Testis (tissue), 2 donors: ENCODE data around the gene FUCA1.

ENCODE experiments used
- POLR2A ChIP-seq: fragments of 450-650 bp; IDR thresholded peaks from one replicate; pipeline ENCODE4 v1.6.1; 2017; ENCODE audit warnings: antibody characterized with exemption, mild to moderate bottlenecking, moderate library complexity
- TF ChIP-seq, protein P1 (sequence below), 3 experiments: fragments of 450-650 bp in 2 of 3; fragments of 200-600 bp in 1 of 3; sonication (generic) in 1 of 3; IDR thresholded peaks; one replicate each; pipeline ENCODE4 v1.5.1; 2016 to 2019; ENCODE audit warnings: antibody characterized with exemption in 3 of 3, mild to moderate bottlenecking in 2 of 3, moderate library complexity in 1 of 3

DNA sequence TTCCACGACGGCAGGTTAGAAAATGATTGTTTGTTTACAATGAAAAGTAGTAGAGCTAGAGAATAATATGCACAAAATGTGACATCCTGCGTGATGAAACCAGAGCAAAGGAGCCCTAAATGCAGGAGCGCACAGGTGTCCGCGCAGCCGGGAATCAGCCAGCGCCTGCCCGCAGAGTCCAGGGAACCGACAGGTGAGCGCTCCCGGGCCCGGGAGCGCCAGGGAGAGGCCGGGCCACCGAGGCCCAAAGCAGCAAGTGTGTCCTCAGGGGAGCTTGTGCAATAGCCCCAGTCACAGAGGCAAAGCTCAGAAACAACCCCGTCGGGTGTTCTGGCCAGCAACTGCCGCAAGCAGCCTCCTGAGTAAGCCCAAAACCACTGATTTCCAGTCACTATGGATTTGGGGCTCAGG is 66.7 kb downstream of the FUCA1 start:
- TF ChIP-seq, protein P1, sequence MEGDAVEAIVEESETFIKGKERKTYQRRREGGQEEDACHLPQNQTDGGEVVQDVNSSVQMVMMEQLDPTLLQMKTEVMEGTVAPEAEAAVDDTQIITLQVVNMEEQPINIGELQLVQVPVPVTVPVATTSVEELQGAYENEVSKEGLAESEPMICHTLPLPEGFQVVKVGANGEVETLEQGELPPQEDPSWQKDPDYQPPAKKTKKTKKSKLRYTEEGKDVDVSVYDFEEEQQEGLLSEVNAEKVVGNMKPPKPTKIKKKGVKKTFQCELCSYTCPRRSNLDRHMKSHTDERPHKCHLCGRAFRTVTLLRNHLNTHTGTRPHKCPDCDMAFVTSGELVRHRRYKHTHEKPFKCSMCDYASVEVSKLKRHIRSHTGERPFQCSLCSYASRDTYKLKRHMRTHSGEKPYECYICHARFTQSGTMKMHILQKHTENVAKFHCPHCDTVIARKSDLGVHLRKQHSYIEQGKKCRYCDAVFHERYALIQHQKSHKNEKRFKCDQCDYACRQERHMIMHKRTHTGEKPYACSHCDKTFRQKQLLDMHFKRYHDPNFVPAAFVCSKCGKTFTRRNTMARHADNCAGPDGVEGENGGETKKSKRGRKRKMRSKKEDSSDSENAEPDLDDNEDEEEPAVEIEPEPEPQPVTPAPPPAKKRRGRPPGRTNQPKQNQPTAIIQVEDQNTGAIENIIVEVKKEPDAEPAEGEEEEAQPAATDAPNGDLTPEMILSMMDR (IDR thresholded peaks at IDR 0.05) = no peak
- no peak for TF ChIP-seq POLR2A
